H1 (cell line): ENCODE measurements around the gene NOC3L. TPM values are rescaled to one million over a fixed set of nuclear protein-coding genes. Genes with fewer than 3 reads are reported as not detected.

ENCODE experiments used
- CBX8 ChIP-seq: fragments of 300-800, 300-1000 bp; sonication (generic); IDR thresholded peaks from 2 replicates; pipeline ENCODE4 v1.7.1; 2016; ENCODE audit warnings: low read depth, low read length, borderline replicate concordance
- CHD2 ChIP-seq: IDR thresholded peaks from 2 replicates; pipeline ENCODE4 v1.6.1; 2012; ENCODE audit warnings: low read length, improper control_type of control experiment
- polyA plus RNA-seq, 7 experiments: library from polyadenylated mRNA; depleted of rRNA in 3 of 7; stranded (reverse) in 5 of 7; unstranded in 2 of 7; fragments of >200 nt in 5 of 7; fragments of 200-250 nt in 2 of 7; gene quantifications; 1 replicate in 5 of 7; 2 replicates in 1 of 7; 4 replicates in 1 of 7; pipeline versions ENCODE4 v1.2.1 to v1.2.3, GENCODE V29; 2011 to 2013; ENCODE audit warnings: missing spikeins in 2 of 7, mixed read lengths in 2 of 7
- total RNA-seq: library from RNA; stranded (reverse); fragmentation: NEBNext Ultra II Directional; extraction: Animal tissue kit (Norgen Biotek cat#: 25700); gene quantifications from 2 replicates; pipeline ENCODE4 v1.2.1, GENCODE V29; 2021
- TF ChIP-seq, protein P1 (sequence below): fragments of 300-600 bp; sonication (generic); IDR thresholded peaks from 2 replicates; pipeline ENCODE4 v1.7.1; 2012; ENCODE audit warnings: low read length, moderate library complexity, mild to moderate bottlenecking, inconsistent platforms; ENCODE audit not compliant: insufficient replicate concordance

Gene NOC3L
- total and polyA plus RNA-seq, 2 of the 8 experiments (the other 6 are each of a cell fraction or from before 2014, with no cell fraction given) = 7.1 to 39.1 TPM

DNA sequence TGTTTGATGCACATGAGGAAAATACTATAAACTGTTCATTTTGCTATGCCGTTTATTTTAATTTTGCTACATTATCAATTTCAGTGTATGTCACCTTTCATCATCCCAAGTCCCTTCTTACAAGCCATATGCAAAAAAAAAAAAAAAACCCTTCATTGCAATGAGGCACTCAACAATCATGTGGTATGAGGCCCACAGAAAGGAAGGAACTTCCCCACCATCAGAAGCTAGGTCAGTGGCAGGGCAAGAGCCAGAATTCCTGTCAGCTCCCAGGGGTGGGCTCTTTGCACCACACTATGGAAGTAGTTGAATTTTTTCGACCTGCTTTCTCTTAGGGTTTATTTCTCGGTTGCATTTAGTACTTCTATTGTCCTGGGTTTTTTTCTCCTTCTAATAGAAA lies 75.4 kb downstream of the NOC3L start (continued):
- TF ChIP-seq, protein P1, sequence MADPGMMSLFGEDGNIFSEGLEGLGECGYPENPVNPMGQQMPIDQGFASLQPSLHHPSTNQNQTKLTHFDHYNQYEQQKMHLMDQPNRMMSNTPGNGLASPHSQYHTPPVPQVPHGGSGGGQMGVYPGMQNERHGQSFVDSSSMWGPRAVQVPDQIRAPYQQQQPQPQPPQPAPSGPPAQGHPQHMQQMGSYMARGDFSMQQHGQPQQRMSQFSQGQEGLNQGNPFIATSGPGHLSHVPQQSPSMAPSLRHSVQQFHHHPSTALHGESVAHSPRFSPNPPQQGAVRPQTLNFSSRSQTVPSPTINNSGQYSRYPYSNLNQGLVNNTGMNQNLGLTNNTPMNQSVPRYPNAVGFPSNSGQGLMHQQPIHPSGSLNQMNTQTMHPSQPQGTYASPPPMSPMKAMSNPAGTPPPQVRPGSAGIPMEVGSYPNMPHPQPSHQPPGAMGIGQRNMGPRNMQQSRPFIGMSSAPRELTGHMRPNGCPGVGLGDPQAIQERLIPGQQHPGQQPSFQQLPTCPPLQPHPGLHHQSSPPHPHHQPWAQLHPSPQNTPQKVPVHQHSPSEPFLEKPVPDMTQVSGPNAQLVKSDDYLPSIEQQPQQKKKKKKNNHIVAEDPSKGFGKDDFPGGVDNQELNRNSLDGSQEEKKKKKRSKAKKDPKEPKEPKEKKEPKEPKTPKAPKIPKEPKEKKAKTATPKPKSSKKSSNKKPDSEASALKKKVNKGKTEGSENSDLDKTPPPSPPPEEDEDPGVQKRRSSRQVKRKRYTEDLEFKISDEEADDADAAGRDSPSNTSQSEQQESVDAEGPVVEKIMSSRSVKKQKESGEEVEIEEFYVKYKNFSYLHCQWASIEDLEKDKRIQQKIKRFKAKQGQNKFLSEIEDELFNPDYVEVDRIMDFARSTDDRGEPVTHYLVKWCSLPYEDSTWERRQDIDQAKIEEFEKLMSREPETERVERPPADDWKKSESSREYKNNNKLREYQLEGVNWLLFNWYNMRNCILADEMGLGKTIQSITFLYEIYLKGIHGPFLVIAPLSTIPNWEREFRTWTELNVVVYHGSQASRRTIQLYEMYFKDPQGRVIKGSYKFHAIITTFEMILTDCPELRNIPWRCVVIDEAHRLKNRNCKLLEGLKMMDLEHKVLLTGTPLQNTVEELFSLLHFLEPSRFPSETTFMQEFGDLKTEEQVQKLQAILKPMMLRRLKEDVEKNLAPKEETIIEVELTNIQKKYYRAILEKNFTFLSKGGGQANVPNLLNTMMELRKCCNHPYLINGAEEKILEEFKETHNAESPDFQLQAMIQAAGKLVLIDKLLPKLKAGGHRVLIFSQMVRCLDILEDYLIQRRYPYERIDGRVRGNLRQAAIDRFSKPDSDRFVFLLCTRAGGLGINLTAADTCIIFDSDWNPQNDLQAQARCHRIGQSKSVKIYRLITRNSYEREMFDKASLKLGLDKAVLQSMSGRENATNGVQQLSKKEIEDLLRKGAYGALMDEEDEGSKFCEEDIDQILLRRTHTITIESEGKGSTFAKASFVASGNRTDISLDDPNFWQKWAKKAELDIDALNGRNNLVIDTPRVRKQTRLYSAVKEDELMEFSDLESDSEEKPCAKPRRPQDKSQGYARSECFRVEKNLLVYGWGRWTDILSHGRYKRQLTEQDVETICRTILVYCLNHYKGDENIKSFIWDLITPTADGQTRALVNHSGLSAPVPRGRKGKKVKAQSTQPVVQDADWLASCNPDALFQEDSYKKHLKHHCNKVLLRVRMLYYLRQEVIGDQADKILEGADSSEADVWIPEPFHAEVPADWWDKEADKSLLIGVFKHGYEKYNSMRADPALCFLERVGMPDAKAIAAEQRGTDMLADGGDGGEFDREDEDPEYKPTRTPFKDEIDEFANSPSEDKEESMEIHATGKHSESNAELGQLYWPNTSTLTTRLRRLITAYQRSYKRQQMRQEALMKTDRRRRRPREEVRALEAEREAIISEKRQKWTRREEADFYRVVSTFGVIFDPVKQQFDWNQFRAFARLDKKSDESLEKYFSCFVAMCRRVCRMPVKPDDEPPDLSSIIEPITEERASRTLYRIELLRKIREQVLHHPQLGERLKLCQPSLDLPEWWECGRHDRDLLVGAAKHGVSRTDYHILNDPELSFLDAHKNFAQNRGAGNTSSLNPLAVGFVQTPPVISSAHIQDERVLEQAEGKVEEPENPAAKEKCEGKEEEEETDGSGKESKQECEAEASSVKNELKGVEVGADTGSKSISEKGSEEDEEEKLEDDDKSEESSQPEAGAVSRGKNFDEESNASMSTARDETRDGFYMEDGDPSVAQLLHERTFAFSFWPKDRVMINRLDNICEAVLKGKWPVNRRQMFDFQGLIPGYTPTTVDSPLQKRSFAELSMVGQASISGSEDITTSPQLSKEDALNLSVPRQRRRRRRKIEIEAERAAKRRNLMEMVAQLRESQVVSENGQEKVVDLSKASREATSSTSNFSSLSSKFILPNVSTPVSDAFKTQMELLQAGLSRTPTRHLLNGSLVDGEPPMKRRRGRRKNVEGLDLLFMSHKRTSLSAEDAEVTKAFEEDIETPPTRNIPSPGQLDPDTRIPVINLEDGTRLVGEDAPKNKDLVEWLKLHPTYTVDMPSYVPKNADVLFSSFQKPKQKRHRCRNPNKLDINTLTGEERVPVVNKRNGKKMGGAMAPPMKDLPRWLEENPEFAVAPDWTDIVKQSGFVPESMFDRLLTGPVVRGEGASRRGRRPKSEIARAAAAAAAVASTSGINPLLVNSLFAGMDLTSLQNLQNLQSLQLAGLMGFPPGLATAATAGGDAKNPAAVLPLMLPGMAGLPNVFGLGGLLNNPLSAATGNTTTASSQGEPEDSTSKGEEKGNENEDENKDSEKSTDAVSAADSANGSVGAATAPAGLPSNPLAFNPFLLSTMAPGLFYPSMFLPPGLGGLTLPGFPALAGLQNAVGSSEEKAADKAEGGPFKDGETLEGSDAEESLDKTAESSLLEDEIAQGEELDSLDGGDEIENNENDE = no peak
- TF ChIP-seq CBX8 = no peak
- TF ChIP-seq CHD2 = no peak
